Measurements from ENCODE around the gene MAST1. TPM values are rescaled to one million over a fixed set of nuclear protein-coding genes. Genes with fewer than 3 reads are reported as not detected.

MAST1 gene
- total and polyA plus RNA-seq, 2 donors from 2014 or later, result 0.35 to 0.39 TPM

GRCh38 chr19:12885749-12886650 is 47.7 kb downstream of the MAST1 start:
- Histone ChIP-seq H3K36me3 (ENCODE audit: control insufficient read depth in 2 of 3, insufficient read depth in 3 of 3, low read length in 3 of 3) (no peaks in the 10 kb centered on the region), H3K4me3 (ENCODE audit: low read length in 3 of 3) (no peak overlapping the region), H3K9me3 (ENCODE audit: control insufficient read depth in 2 of 3, insufficient read depth in 1 of 3, low read length in 3 of 3) (no peaks in the 10 kb centered on the region), H3K9ac (ENCODE audit: low read length in 3 of 3) (no peak overlapping the region), H3K27me3 (ENCODE audit: control insufficient read depth, insufficient read depth, low read length) (peaks cover 8% of the 10 kb centered on the region), H3K27ac (ENCODE audit: low read depth in 2 of 2, low read length in 2 of 2) (no peak overlapping the region), H3K4me1 (ENCODE audit: control insufficient read depth in 2 of 3, insufficient read depth in 2 of 3, low read depth in 1 of 3, low read length in 3 of 3) (peaks cover 0 to 4% (median 0%) of the 10 kb centered on the region in 3 donors)
- no peak for FAIRE-seq
- DNase-seq, result no peak
- intact Hi-C loops (cut with DNase I), result no loop called here
- TF ChIP-seq CTCF (IDR thresholded peaks at IDR 0.05; ENCODE audit: borderline replicate concordance, extremely low read depth, insufficient read depth), result no peak

- H3K27me3 ChIP-seq (ENCODE audit: control insufficient read depth, insufficient read depth, low read length), result peaks cover 8% of the 10 kb centered on the region
- FAIRE-seq (no peak), DNase-seq (no peak)
- no peak overlapping the region for H3K4me3 ChIP-seq (ENCODE audit: low read length in 3 of 3)
- H3K27ac ChIP-seq (ENCODE audit: low read depth in 2 of 2, low read length in 2 of 2), result no peak overlapping the region
- peaks cover 0 to 6% (median 0%) of the 10 kb centered on the region in 3 donors for H3K4me1 ChIP-seq (ENCODE audit: control insufficient read depth in 2 of 3, insufficient read depth in 2 of 3, low read depth in 1 of 3, low read length in 3 of 3)
- no peak for TF ChIP-seq CTCF (IDR thresholded peaks at IDR 0.05; ENCODE audit: borderline replicate concordance, extremely low read depth, insufficient read depth)
- H3K9me3 ChIP-seq (ENCODE audit: control insufficient read depth in 2 of 3, insufficient read depth in 1 of 3, low read length in 3 of 3), result no peaks in the 10 kb centered on the region
- intact Hi-C loops (cut with DNase I), result no loop called here
- no peaks in the 10 kb centered on the region for H3K36me3 ChIP-seq (ENCODE audit: control insufficient read depth in 2 of 3, insufficient read depth in 3 of 3, low read length in 3 of 3)
- no peak overlapping the region for H3K9ac ChIP-seq (ENCODE audit: low read length in 3 of 3)
Measured at GRCh38 chr19:12886651-12886968, 48.3 kb downstream of the MAST1 start.

GRCh38 chr19:12886969-12887747 is 48.8 kb downstream of the MAST1 start, which contains the start of gene KLF1:
Gene KLF1 (minus strand): TSS chr19:12887201. CDS start chr19:12887140, 61 bp downstream.
- TF ChIP-seq CTCF (IDR thresholded peaks at IDR 0.05; ENCODE audit: borderline replicate concordance, extremely low read depth, insufficient read depth), result no peak
- Histone ChIP-seq H3K9me3 (ENCODE audit: control insufficient read depth in 2 of 3, insufficient read depth in 1 of 3, low read length in 3 of 3) (no peaks in the 10 kb centered on the region), H3K27ac (ENCODE audit: low read depth in 2 of 2, low read length in 2 of 2) (no peak within 1 kb of the TSS), H3K27me3 (ENCODE audit: control insufficient read depth, insufficient read depth, low read length) (peaks cover 8% of the 10 kb centered on the region), H3K36me3 (ENCODE audit: control insufficient read depth in 2 of 3, insufficient read depth in 3 of 3, low read length in 3 of 3) (no peaks in the 10 kb centered on the region), H3K4me3 (ENCODE audit: low read length in 3 of 3) (no peak within 1 kb of the TSS), H3K4me1 (ENCODE audit: control insufficient read depth in 2 of 3, insufficient read depth in 2 of 3, low read depth in 1 of 3, low read length in 3 of 3) (peaks cover 0 to 11% (median 0%) of the 10 kb centered on the region in 3 donors), H3K9ac (ENCODE audit: low read length in 3 of 3) (no peak within 1 kb of the TSS)
- FAIRE-seq (no peak), DNase-seq (no peak)
- intact Hi-C loops (cut with DNase I), result no loop called here
